Sigmoid colon (tissue), 4 donors: ENCODE results near the gene ZNF79.

Source experiments
- CTCF ChIP-seq, 4 experiments: fragments of 450-650 bp in 3 of 4; fragments of 200-600 bp in 1 of 4; IDR thresholded peaks; one replicate each; pipeline ENCODE4 v1.5.1; 2016 to 2019; ENCODE audit warnings: antibody characterized with exemption in 4 of 4, mild to moderate bottlenecking in 3 of 4, moderate library complexity in 2 of 4
- EP300 ChIP-seq, 4 donors: sonication (generic); formaldehyde crosslinking; IDR thresholded peaks; one replicate each; pipeline ENCODE4 v1.6.1; 2017; ENCODE audit warnings: antibody characterized with exemption in 4 of 4
- POLR2A ChIP-seq, 2 donors: fragments of 450-650 bp; IDR thresholded peaks; one replicate each; pipeline ENCODE4 v1.6.1; 2016; ENCODE audit warnings: antibody characterized with exemption in 2 of 2, mild to moderate bottlenecking in 2 of 2, moderate library complexity in 2 of 2

- no peak for TF ChIP-seq CTCF (IDR thresholded peaks at IDR 0.05)
- no peak for TF ChIP-seq POLR2A (IDR thresholded peaks at IDR 0.05)
- TF ChIP-seq EP300 (IDR thresholded peaks at IDR 0.05), result no peak
Observed at GRCh38 chr9:127392976-127393375, 31.2 kb upstream of the ZNF79 start.
